GM12878 (cell line): ENCODE results near the gene ARL5C.

Experiments used
- ASH2L ChIP-seq: fragments of 300-600, 200-600 bp; sonication (generic); IDR thresholded peaks from 2 replicates; pipeline ENCODE4 v1.6.1; 2017; ENCODE audit warnings: low read depth, mild to moderate bottlenecking, borderline replicate concordance
- HDAC6 ChIP-seq: fragments of 200-600 bp; sonication (generic); IDR thresholded peaks from one replicate; pipeline ENCODE4 v1.8.0; 2017; ENCODE audit warnings: antibody characterized with exemption; ENCODE audit not compliant: unreplicated experiment
- KAT2A ChIP-seq: conservative IDR thresholded peaks from 2 replicates; pipeline ENCODE4 v1.6.1; 2011; ENCODE audit warnings: low read depth, low read length; ENCODE audit not compliant: control insufficient read depth
- KDM1A ChIP-seq: fragments of 200-600 bp; sonication (generic); IDR thresholded peaks from 2 replicates; pipeline ENCODE4 v1.6.1; 2016; ENCODE audit warnings: borderline replicate concordance
- POLR2A ChIP-seq: IDR thresholded peaks from 2 replicates; pipeline ENCODE4 v1.6.1; 2011; ENCODE audit warnings: low read depth, mild to moderate bottlenecking, low read length
- POLR2AphosphoS5 ChIP-seq: IDR thresholded peaks from 2 replicates; pipeline ENCODE4 v1.6.1; 2011; ENCODE audit warnings: mild to moderate bottlenecking, low read length, inconsistent platforms
- RAD51 ChIP-seq: fragments of 450-650 bp; IDR thresholded peaks from 2 replicates; pipeline ENCODE4 v1.6.1; 2016; ENCODE audit warnings: moderate library complexity, mild to moderate bottlenecking, inconsistent platforms
- RB1 ChIP-seq: fragments of 450-650 bp; formaldehyde crosslinking; IDR thresholded peaks from 2 replicates; pipeline ENCODE4 v1.6.1; 2017; ENCODE audit warnings: mild to moderate bottlenecking, borderline replicate concordance
- RCOR1 ChIP-seq: conservative IDR thresholded peaks from 2 replicates; pipeline ENCODE4 v1.6.1; 2012; ENCODE audit warnings: low read depth, low read length, improper control_type of control experiment

GRCh38 chr17:39141294-39141693 is 24.7 kb downstream of the ARL5C start:
- TF ChIP-seq KAT2A (no peak), POLR2A (no peak), ASH2L (no peak), RB1 (no peak), POLR2AphosphoS5 (no peak), KDM1A (no peak), RAD51 (no peak), HDAC6 (no peak), RCOR1 (no peak)
